HEK293 (cell line): ENCODE data around the gene MGAT4C.

Source experiments
- CTCF ChIA-PET: fragments of 350-600 bp; formaldehyde crosslinking; extraction: SDS; loops from one replicate; lab custom pipeline; 2021; ENCODE audit warnings: antibody characterized with exemption; lab: Yijun Ruan, JAX
- POLR2A ChIA-PET: fragments of 300-600 bp; formaldehyde crosslinking; extraction: SDS; loops from one replicate; lab custom pipeline; 2020; ENCODE audit warnings: antibody characterized with exemption, inconsistent platforms; lab: Yijun Ruan, JAX
- H3K27ac ChIP-seq: fragments of 200-500 bp; sonication (Bioruptor generic); 2 replicates; pipeline ENCODE4 v1.5.1; 2014; ENCODE audit warnings: low read depth, low read length, control low read depth, inconsistent platforms; ENCODE audit errors: extremely low read depth
- H3K36me3 ChIP-seq, 2 experiments: fragments of 200-500 bp in 1 of 2; sonication (Bioruptor generic) in 1 of 2; 1 replicate in 1 of 2; 2 replicates in 1 of 2; pipeline ENCODE4 v1.5.1; 2014 to 2017; ENCODE audit warnings: inconsistent platforms in 2 of 2, low read length in 2 of 2; ENCODE audit not compliant: control insufficient read depth in 2 of 2, insufficient read depth in 1 of 2
- H3K4me1 ChIP-seq: fragments of 200-500 bp; sonication (Bioruptor generic); 2 replicates; pipeline ENCODE4 v1.5.1; 2014; ENCODE audit warnings: mild to moderate bottlenecking, low read length, inconsistent platforms; ENCODE audit not compliant: control insufficient read depth, insufficient read depth
- H3K4me3 ChIP-seq: 2 replicates; pipeline ENCODE4 v1.5.1; 2011; ENCODE audit warnings: low read depth, mild to moderate bottlenecking, control low read depth, low read length, moderate library complexity
- H3K9me3 ChIP-seq: fragments of 200-500 bp; sonication (Bioruptor generic); 2 replicates; pipeline ENCODE4 v1.5.1; 2014; ENCODE audit warnings: low read depth, low read length, inconsistent platforms; ENCODE audit not compliant: control insufficient read depth, insufficient read depth
- GFI1B ChIP-seq: fragments of 450-650 bp; formaldehyde crosslinking; IDR thresholded peaks from 2 replicates; pipeline ENCODE4 v1.5.1; 2016; ENCODE audit warnings: missing biosample characterization, missing genetic modification characterization
- IKZF3 ChIP-seq: fragments of 450-650 bp; IDR thresholded peaks from 2 replicates; pipeline ENCODE4 v1.5.0; 2018; ENCODE audit warnings: missing biosample characterization, mild to moderate bottlenecking, missing genetic modification characterization, moderate library complexity
- KLF16 ChIP-seq: fragments of 450-650 bp; formaldehyde crosslinking; IDR thresholded peaks from 2 replicates; pipeline ENCODE4 v1.5.1; 2017; ENCODE audit warnings: missing biosample characterization, missing genetic modification characterization
- MEIS1 ChIP-seq: sonication (generic); formaldehyde crosslinking; IDR thresholded peaks from 2 replicates; pipeline ENCODE4 v1.8.1; 2022; ENCODE audit warnings: missing genetic modification reagents, mild to moderate bottlenecking, borderline replicate concordance
- OSR2 ChIP-seq: fragments of 450-650 bp; formaldehyde crosslinking; IDR thresholded peaks from 2 replicates; pipeline ENCODE4 v1.5.1; 2016; ENCODE audit warnings: missing biosample characterization, missing genetic modification characterization
- REPIN1 ChIP-seq: fragments of 450-650 bp; formaldehyde crosslinking; IDR thresholded peaks from 2 replicates; pipeline ENCODE4 v1.5.1; 2017; ENCODE audit warnings: missing biosample characterization, missing genetic modification characterization, low read depth
- SCRT1 ChIP-seq: fragments of 450-650 bp; formaldehyde crosslinking; IDR thresholded peaks from 2 replicates; pipeline ENCODE4 v1.5.1; 2016; ENCODE audit warnings: missing biosample characterization, missing genetic modification characterization, borderline replicate concordance
- ZEB2 ChIP-seq: fragments of 450-650 bp; formaldehyde crosslinking; IDR thresholded peaks from 2 replicates; pipeline ENCODE4 v1.5.1; 2016; ENCODE audit warnings: missing biosample characterization, missing genetic modification characterization
- ZFHX2 ChIP-seq: fragments of 450-650 bp; formaldehyde crosslinking; conservative IDR thresholded peaks from 2 replicates; pipeline ENCODE4 v1.5.1; 2016; ENCODE audit warnings: missing biosample characterization, missing genetic modification characterization
- ZNF112 ChIP-seq: fragments of 450-650 bp; formaldehyde crosslinking; IDR thresholded peaks from 2 replicates; pipeline ENCODE4 v1.5.0; 2017; ENCODE audit warnings: missing biosample characterization, missing genetic modification characterization
- ZNF121 ChIP-seq: fragments of 450-650 bp; formaldehyde crosslinking; IDR thresholded peaks from 2 replicates; pipeline ENCODE4 v1.5.1; 2016; ENCODE audit warnings: missing biosample characterization, missing genetic modification characterization
- ZNF202 ChIP-seq: fragments of 450-650 bp; formaldehyde crosslinking; IDR thresholded peaks from 2 replicates; pipeline ENCODE4 v1.5.1; 2016; ENCODE audit warnings: missing biosample characterization, missing genetic modification characterization, borderline replicate concordance
- ZNF266 ChIP-seq: fragments of 450-650 bp; formaldehyde crosslinking; IDR thresholded peaks from 2 replicates; pipeline ENCODE4 v1.5.1; 2016; ENCODE audit warnings: missing biosample characterization, missing genetic modification characterization, low read depth
- ZNF341 ChIP-seq: fragments of 450-650 bp; formaldehyde crosslinking; IDR thresholded peaks from 2 replicates; pipeline ENCODE4; 2016; ENCODE audit warnings: low read depth, missing biosample characterization, missing genetic modification characterization
- ZNF354C ChIP-seq: fragments of 450-650 bp; formaldehyde crosslinking; IDR thresholded peaks from 2 replicates; pipeline ENCODE4 v1.5.1; 2016; ENCODE audit warnings: missing biosample characterization, missing genetic modification characterization, low read depth, borderline replicate concordance
- ZNF366 ChIP-seq: fragments of 450-650 bp; formaldehyde crosslinking; conservative IDR thresholded peaks from 2 replicates; pipeline ENCODE4 v1.5.1; 2016; ENCODE audit warnings: missing biosample characterization, missing genetic modification characterization
- ZNF623 ChIP-seq: fragments of 450-650 bp; formaldehyde crosslinking; IDR thresholded peaks from 2 replicates; pipeline ENCODE4 v1.5.1; 2016; ENCODE audit warnings: missing biosample characterization, missing genetic modification characterization
- ZNF664 ChIP-seq: fragments of 450-650 bp; formaldehyde crosslinking; IDR thresholded peaks from 2 replicates; pipeline ENCODE4 v1.5.1; 2016; ENCODE audit warnings: missing biosample characterization, missing genetic modification characterization
- ZNF837 ChIP-seq: fragments of 450-650 bp; formaldehyde crosslinking; IDR thresholded peaks from 2 replicates; pipeline ENCODE4 v1.5.1; 2016; ENCODE audit warnings: missing biosample characterization, missing genetic modification characterization
- ZSCAN30 ChIP-seq: fragments of 450-650 bp; IDR thresholded peaks from 2 replicates; pipeline ENCODE4 v1.5.1; 2018; ENCODE audit warnings: missing biosample characterization, mild to moderate bottlenecking, missing genetic modification characterization, moderate library complexity
- TF ChIP-seq, protein P1 (sequence below): fragments of 450-650 bp; formaldehyde crosslinking; IDR thresholded peaks from 2 replicates; pipeline ENCODE4 v1.5.1; 2016; ENCODE audit warnings: missing biosample characterization, missing genetic modification characterization
- TF ChIP-seq, protein P2 (sequence below): fragments of 450-650 bp; formaldehyde crosslinking; IDR thresholded peaks from 2 replicates; pipeline ENCODE4 v1.5.1; 2017; ENCODE audit warnings: missing biosample characterization, missing genetic modification characterization
- TF ChIP-seq, protein P3 (sequence below): fragments of 450-650 bp; formaldehyde crosslinking; IDR thresholded peaks from 2 replicates; pipeline ENCODE4 v1.5.1; 2016; ENCODE audit warnings: missing biosample characterization, missing genetic modification characterization
- TF ChIP-seq, protein P4 (sequence below): fragments of 450-650 bp; IDR thresholded peaks from 2 replicates; pipeline ENCODE4 v1.5.1; 2018; ENCODE audit warnings: missing biosample characterization, mild to moderate bottlenecking, missing genetic modification characterization
- TF ChIP-seq, protein P5 (sequence below): sonication (generic); formaldehyde crosslinking; IDR thresholded peaks from 2 replicates; pipeline ENCODE4 v1.8.1; 2022; ENCODE audit warnings: mild to moderate bottlenecking, moderate library complexity, missing genetic modification reagents
- TF ChIP-seq, protein P6 (sequence below): fragments of 450-650 bp; formaldehyde crosslinking; IDR thresholded peaks from 2 replicates; pipeline ENCODE4 v1.5.1; 2016; ENCODE audit warnings: missing biosample characterization, missing genetic modification characterization, borderline replicate concordance

The MGAT4C gene

DNA sequence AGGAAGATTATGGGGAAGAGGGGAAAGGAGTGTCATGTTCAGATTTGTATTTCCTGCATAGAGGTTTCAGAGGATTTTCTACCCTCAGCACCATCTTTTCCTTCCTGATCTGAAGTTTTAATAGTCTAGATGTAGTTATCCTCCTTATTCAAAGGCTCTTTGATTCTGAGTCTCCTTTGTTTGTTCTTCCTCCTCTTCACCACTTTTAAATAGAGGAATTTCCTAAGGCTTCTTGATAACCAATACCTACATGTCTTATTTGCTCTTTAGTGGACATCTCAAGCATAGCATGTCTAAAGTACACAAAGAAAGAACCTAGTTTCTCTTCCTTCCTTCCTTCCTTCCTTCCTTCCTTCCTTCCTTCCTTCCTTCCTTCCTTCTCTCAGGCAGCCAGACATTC is 8.3 kb downstream of the MGAT4C start:
- no peak for TF ChIP-seq GFI1B
- no peak for TF ChIP-seq SCRT1 (tag by site-specific recombination)
- TF ChIP-seq, protein P1, sequence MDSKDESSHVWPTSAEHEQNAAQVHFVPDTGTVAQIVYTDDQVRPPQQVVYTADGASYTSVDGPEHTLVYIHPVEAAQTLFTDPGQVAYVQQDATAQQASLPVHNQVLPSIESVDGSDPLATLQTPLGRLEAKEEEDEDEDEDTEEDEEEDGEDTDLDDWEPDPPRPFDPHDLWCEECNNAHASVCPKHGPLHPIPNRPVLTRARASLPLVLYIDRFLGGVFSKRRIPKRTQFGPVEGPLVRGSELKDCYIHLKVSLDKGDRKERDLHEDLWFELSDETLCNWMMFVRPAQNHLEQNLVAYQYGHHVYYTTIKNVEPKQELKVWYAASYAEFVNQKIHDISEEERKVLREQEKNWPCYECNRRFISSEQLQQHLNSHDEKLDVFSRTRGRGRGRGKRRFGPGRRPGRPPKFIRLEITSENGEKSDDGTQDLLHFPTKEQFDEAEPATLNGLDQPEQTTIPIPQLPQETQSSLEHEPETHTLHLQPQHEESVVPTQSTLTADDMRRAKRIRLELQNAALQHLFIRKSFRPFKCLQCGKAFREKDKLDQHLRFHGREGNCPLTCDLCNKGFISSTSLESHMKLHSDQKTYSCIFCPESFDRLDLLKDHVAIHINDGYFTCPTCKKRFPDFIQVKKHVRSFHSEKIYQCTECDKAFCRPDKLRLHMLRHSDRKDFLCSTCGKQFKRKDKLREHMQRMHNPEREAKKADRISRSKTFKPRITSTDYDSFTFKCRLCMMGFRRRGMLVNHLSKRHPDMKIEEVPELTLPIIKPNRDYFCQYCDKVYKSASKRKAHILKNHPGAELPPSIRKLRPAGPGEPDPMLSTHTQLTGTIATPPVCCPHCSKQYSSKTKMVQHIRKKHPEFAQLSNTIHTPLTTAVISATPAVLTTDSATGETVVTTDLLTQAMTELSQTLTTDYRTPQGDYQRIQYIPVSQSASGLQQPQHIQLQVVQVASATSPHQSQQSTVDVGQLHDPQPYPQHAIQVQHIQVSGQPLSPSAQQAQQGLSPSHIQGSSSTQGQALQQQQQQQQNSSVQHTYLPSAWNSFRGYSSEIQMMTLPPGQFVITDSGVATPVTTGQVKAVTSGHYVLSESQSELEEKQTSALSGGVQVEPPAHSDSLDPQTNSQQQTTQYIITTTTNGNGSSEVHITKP: no peak
- TF ChIP-seq, protein P2, sequence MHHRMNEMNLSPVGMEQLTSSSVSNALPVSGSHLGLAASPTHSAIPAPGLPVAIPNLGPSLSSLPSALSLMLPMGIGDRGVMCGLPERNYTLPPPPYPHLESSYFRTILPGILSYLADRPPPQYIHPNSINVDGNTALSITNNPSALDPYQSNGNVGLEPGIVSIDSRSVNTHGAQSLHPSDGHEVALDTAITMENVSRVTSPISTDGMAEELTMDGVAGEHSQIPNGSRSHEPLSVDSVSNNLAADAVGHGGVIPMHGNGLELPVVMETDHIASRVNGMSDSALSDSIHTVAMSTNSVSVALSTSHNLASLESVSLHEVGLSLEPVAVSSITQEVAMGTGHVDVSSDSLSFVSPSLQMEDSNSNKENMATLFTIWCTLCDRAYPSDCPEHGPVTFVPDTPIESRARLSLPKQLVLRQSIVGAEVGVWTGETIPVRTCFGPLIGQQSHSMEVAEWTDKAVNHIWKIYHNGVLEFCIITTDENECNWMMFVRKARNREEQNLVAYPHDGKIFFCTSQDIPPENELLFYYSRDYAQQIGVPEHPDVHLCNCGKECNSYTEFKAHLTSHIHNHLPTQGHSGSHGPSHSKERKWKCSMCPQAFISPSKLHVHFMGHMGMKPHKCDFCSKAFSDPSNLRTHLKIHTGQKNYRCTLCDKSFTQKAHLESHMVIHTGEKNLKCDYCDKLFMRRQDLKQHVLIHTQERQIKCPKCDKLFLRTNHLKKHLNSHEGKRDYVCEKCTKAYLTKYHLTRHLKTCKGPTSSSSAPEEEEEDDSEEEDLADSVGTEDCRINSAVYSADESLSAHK (tag by site-specific recombination): no peak
- TF ChIP-seq MEIS1 (CRISPR knock-in tag): no peak
- no peak for TF ChIP-seq OSR2
- no peak for TF ChIP-seq ZNF664
- TF ChIP-seq, protein P3, sequence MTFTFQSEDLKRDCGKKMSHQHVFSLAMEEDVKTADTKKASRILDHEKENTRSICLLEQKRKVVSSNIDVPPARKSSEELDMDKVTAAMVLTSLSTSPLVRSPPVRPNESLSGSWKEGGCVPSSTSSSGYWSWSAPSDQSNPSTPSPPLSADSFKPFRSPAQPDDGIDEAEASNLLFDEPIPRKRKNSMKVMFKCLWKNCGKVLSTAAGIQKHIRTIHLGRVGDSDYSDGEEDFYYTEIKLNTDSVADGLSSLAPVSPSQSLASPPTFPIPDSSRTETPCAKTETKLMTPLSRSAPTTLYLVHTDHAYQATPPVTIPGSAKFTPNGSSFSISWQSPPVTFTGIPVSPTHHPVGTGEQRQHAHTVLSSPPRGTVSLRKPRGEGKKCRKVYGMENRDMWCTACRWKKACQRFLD: no peak
- no peak for TF ChIP-seq IKZF3
- no peak for TF ChIP-seq ZSCAN30 (tag by site-specific recombination)
- no peak for TF ChIP-seq ZNF341 (tag by site-specific recombination)
- no peak for TF ChIP-seq ZNF366 (tag by site-specific recombination)
- TF ChIP-seq ZNF837 (tag by site-specific recombination): no peak
- TF ChIP-seq ZEB2 (tag by site-specific recombination): no peak
- TF ChIP-seq ZNF112: no peak
- no peak for TF ChIP-seq ZNF266 (tag by site-specific recombination)
- ChIA-PET POLR2A (no interaction called here), CTCF (no interaction called here)

DNA sequence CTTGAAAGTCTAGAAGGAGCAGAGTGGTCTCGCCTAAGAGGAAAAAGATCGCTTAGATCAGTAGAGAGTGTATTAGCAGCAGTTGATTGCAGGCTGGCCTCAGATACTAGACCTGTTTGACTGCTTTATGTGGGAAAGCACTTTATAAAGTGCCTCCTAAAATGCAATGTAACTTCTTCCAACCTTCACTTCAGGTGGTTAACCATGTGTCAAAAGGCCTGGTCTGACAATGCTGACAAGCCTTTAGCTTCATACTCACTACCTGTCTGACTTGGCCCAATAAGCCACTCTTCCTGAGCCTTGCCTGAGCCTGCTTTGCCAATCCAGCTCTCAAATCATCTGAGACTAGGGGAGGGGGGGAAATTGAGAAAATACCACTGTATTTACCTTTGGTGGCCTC is 14.6 kb downstream of the MGAT4C start:
- Histone ChIP-seq H3K27ac (no peak overlapping the region), H3K9me3 (no peaks in the 10 kb centered on the region), H3K36me3 (no peaks in the 10 kb centered on the region), H3K4me3 (no peak overlapping the region), H3K4me1 (no peaks in the 10 kb centered on the region)
- ChIA-PET POLR2A (no interaction called here), CTCF (interaction anchor here (0.6 kb wide), 1 partner anchor 546 kb away, joined by 4 read pairs; no protein-coding TSS in a partner anchor)
- no peak for TF ChIP-seq ZFHX2 (tag by site-specific recombination)
- no peak for TF ChIP-seq ZNF202 (tag by site-specific recombination)
- TF ChIP-seq ZNF121 (tag by site-specific recombination): no peak
- TF ChIP-seq GFI1B: no peak
- no peak for TF ChIP-seq KLF16 (tag by site-specific recombination)
- TF ChIP-seq ZNF354C: no peak
- no peak for TF ChIP-seq REPIN1
- TF ChIP-seq, protein P4, sequence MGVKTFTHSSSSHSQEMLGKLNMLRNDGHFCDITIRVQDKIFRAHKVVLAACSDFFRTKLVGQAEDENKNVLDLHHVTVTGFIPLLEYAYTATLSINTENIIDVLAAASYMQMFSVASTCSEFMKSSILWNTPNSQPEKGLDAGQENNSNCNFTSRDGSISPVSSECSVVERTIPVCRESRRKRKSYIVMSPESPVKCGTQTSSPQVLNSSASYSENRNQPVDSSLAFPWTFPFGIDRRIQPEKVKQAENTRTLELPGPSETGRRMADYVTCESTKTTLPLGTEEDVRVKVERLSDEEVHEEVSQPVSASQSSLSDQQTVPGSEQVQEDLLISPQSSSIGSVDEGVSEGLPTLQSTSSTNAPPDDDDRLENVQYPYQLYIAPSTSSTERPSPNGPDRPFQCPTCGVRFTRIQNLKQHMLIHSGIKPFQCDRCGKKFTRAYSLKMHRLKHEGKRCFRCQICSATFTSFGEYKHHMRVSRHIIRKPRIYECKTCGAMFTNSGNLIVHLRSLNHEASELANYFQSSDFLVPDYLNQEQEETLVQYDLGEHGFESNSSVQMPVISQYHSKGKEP (tag by site-specific recombination): no peak
- TF ChIP-seq, protein P5, sequence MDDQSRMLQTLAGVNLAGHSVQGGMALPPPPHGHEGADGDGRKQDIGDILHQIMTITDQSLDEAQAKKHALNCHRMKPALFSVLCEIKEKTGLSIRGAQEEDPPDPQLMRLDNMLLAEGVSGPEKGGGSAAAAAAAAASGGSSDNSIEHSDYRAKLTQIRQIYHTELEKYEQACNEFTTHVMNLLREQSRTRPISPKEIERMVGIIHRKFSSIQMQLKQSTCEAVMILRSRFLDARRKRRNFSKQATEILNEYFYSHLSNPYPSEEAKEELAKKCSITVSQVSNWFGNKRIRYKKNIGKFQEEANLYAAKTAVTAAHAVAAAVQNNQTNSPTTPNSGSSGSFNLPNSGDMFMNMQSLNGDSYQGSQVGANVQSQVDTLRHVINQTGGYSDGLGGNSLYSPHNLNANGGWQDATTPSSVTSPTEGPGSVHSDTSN (CRISPR knock-in tag): no peak
- TF ChIP-seq ZNF623 (tag by site-specific recombination): no peak
- TF ChIP-seq, protein P6, sequence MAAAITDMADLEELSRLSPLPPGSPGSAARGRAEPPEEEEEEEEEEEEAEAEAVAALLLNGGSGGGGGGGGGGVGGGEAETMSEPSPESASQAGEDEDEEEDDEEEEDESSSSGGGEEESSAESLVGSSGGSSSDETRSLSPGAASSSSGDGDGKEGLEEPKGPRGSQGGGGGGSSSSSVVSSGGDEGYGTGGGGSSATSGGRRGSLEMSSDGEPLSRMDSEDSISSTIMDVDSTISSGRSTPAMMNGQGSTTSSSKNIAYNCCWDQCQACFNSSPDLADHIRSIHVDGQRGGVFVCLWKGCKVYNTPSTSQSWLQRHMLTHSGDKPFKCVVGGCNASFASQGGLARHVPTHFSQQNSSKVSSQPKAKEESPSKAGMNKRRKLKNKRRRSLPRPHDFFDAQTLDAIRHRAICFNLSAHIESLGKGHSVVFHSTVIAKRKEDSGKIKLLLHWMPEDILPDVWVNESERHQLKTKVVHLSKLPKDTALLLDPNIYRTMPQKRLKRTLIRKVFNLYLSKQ: no peak

More for the DNA sequence above, 8.3 kb downstream of the MGAT4C start:
- no peaks in the 10 kb centered on the region for H3K4me1 ChIP-seq
- no peaks in the 10 kb centered on the region for H3K9me3 ChIP-seq
- H3K36me3 ChIP-seq: no peaks in the 10 kb centered on the region
- no peak overlapping the region for H3K27ac ChIP-seq
- no peak overlapping the region for H3K4me3 ChIP-seq
